ENCODE data around the gene HILPDA. TPM values are rescaled to one million over a fixed set of nuclear protein-coding genes. Genes with fewer than 3 reads are reported as not detected.

The HILPDA gene
- total RNA-seq, 1 donor from 2014 or later, result 8.9 TPM

DNA sequence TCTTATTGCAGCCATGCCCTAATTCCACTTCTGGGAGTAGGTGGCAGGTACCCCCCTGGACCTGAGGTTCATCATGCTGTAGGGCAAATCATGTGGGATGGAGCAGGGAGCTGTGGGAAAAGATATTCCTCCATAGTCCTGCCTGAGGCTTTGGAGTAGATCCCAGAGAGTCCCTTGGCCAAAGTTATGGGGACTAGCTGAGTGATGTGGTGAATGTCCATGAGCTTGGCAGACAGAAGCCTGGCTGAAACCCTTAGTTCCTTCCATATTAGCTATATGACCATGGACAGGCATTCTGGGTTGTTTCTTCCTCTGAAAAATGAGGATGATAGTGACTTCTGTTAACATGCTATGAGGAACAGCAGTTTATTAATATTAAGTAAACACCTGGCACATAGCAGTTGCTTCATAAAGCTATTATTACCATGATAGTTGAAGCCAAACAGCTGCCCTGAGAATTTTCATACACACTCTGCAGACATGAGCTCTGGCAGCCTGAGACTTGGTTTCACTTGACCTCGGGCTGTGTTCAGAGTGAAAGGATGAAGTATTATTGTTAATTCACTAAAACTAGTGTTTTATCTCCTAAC lies 30.9 kb upstream of the HILPDA start:
- ATAC-seq, result no peak
- no peaks in the 10 kb centered on the region for H3K27me3 ChIP-seq
- H3K9me3 ChIP-seq, result no peaks in the 10 kb centered on the region
- TF ChIP-seq, protein P1, sequence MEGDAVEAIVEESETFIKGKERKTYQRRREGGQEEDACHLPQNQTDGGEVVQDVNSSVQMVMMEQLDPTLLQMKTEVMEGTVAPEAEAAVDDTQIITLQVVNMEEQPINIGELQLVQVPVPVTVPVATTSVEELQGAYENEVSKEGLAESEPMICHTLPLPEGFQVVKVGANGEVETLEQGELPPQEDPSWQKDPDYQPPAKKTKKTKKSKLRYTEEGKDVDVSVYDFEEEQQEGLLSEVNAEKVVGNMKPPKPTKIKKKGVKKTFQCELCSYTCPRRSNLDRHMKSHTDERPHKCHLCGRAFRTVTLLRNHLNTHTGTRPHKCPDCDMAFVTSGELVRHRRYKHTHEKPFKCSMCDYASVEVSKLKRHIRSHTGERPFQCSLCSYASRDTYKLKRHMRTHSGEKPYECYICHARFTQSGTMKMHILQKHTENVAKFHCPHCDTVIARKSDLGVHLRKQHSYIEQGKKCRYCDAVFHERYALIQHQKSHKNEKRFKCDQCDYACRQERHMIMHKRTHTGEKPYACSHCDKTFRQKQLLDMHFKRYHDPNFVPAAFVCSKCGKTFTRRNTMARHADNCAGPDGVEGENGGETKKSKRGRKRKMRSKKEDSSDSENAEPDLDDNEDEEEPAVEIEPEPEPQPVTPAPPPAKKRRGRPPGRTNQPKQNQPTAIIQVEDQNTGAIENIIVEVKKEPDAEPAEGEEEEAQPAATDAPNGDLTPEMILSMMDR (IDR thresholded peaks at IDR 0.05), result no peak
- intact Hi-C loops (cut with DNase I), result loop anchor here (5.0 kb wide), 1 partner anchor 38 kb away; no protein-coding TSS in a partner anchor
- H3K4me1 ChIP-seq, result peaks cover 9% of the 10 kb centered on the region
- H3K4me3 ChIP-seq, result no peak overlapping the region
- H3K36me3 ChIP-seq, result no peaks in the 10 kb centered on the region
- no peak overlapping the region for H3K27ac ChIP-seq
- DNase-seq, result no peak

DNA sequence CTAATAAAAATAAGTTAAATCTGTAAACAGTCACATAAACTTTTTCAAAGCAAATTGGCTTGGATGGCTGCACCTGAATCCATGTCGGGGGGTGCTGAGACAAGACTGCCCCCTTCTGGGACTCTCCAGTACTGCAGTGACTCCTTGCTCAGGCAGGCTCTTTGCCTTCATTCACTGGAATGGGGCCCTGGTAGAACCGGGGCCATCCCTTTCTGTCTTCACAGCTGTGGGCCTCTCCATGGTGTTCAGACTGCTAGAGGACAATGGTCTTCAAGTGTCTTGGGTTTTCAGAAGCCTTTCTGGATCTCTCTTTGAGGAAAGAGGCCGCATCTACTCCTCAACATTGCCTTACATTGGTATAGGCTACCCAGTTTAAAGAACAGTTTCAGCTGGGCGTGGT lies 29.8 kb upstream of the HILPDA start:
- H3K9me3 ChIP-seq, result no peaks in the 10 kb centered on the region
- peak; percentile 91 for ATAC-seq
- no peaks in the 10 kb centered on the region for H3K36me3 ChIP-seq
- H3K27ac ChIP-seq, result no peak overlapping the region
- no peak for DNase-seq
- peaks cover 9% of the 10 kb centered on the region for H3K4me1 ChIP-seq
- intact Hi-C loops (cut with DNase I), result loop anchor here (5.0 kb wide), 1 partner anchor 36 kb away; no protein-coding TSS in a partner anchor
- H3K4me3 ChIP-seq, result no peak overlapping the region
- H3K27me3 ChIP-seq, result no peaks in the 10 kb centered on the region
- TF ChIP-seq, protein P1 (IDR thresholded peaks at IDR 0.05), result peak; percentile 93

DNA sequence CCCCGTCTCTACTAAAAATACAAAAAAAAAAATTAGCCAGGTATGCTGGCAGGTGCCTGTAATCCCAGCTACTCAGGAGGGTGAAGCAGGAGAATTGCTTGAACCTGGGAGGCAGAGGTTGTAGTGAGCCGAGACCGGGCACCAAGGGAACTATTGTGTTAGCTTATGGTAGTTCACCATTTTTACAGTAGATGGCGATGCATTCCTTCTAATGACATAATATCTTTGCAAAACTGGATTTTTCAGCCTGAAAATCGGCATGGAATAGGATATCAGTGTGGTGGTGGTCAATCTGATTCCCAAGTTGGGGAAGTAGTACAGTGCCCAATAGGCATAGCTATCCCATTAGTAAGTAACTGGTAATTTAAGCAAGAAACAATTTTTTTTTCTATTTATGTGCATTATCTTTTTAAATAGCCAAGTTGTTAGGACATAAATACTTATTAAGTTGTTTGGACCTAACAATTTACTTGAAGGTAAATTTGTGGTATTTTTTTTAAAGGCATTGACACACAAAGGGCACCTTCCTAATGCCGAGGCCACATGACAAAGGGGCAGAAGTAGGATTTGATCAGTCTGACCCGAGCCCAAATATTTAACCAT lies 28.3 kb upstream of the HILPDA start:
- peaks cover 9% of the 10 kb centered on the region for H3K4me1 ChIP-seq
- intact Hi-C loops (cut with DNase I), result loop anchor here (5.0 kb wide), 1 partner anchor 35 kb away; no protein-coding TSS in a partner anchor
- ATAC-seq (peak; percentile 79), DNase-seq (no peak)
- H3K27me3 ChIP-seq, result no peaks in the 10 kb centered on the region
- no peaks in the 10 kb centered on the region for H3K36me3 ChIP-seq
- no peak overlapping the region for H3K4me3 ChIP-seq
- no peaks in the 10 kb centered on the region for H3K9me3 ChIP-seq
- TF ChIP-seq, protein P1 (IDR thresholded peaks at IDR 0.05), result peak; percentile 83
- no peak overlapping the region for H3K27ac ChIP-seq

DNA sequence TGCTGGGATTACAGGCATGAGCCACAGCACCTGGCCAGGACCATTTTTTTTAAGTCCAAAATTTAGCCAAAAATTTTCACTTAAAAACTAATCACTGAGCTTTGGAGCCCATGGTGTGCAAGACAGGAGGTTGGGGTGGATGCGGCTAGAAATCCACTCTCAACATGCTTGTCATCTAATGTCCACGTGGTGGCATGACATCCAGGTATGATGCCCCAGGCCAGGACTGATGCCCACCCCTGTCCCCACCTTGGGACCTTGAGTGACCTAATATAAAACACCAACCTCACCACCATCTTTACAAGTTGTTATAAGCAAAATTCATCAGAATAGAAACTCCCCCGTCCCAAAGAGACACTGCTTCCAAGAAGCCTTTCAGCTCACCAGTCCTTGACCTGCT lies 25.5 kb upstream of the HILPDA start:
- no peaks in the 10 kb centered on the region for H3K36me3 ChIP-seq
- no peaks in the 10 kb centered on the region for H3K27me3 ChIP-seq
- H3K9me3 ChIP-seq, result no peaks in the 10 kb centered on the region
- intact Hi-C loops (cut with DNase I), result no loop called here
- DNase-seq, result no peak
- TF ChIP-seq, protein P1 (IDR thresholded peaks at IDR 0.05), result no peak
- no peak overlapping the region for H3K4me3 ChIP-seq
- no peak overlapping the region for H3K27ac ChIP-seq
- H3K4me1 ChIP-seq, result no peaks in the 10 kb centered on the region
- no peak for ATAC-seq

DNA sequence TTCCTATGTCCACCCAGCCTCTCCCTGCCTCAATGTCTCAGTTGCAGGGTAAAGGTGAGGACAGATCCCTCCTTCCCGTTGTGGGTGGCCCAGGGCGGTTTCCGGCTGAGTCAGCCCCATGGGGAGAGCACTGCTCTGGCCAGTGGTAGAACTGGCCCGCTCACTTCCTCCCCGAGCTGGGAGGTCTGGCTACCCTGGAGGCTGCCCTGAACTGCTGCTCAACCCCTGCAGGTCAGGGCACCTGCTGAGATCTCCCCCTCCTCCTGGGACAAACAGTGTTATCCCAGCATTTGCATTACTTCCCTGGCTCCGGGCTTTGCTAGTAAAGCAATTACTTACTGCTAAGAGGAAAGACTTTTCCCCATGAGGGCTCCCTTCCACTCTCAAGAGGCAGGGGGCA lies 24.5 kb upstream of the HILPDA start:
- no peaks in the 10 kb centered on the region for H3K4me1 ChIP-seq
- no peaks in the 10 kb centered on the region for H3K36me3 ChIP-seq
- H3K4me3 ChIP-seq, result no peak overlapping the region
- TF ChIP-seq, protein P1 (IDR thresholded peaks at IDR 0.05), result no peak
- no peaks in the 10 kb centered on the region for H3K27me3 ChIP-seq
- DNase-seq, result peak; percentile 73
- peak; percentile 86 for ATAC-seq
- H3K9me3 ChIP-seq, result no peaks in the 10 kb centered on the region
- intact Hi-C loops (cut with DNase I), result no loop called here
- no peak overlapping the region for H3K27ac ChIP-seq

Measured in upper lobe of right lung (tissue), 1 donor.